NCI-H524 treated with DMSO at 0.1 percent for 48 hours (cell line): Measurements from ENCODE around the gene SRGAP1.
"Not testable (repeated sequence)": the region's sequence is repeated elsewhere in the genome, so short reads cannot be mapped to it uniquely, and the experiment has no call there.

Source experiments
- DNase-seq: peaks from one replicate; lab custom pipeline; 2025; lab: John Stamatoyannopoulos, UW

Gene SRGAP1

GRCh38 chr12:64007853-64008252 is 163.4 kb downstream of the SRGAP1 start:
- DNase-seq = no peak

GRCh38 chr12:64008596-64008995 is 164.1 kb downstream of the SRGAP1 start:
- no peak for DNase-seq

GRCh38 chr12:64009321-64010068 is 165.0 kb downstream of the SRGAP1 start:
- no peak for DNase-seq

- no peak for DNase-seq
These were observed 165.7 kb downstream of the SRGAP1 start for GRCh38 chr12:64010069-64010686.

GRCh38 chr12:64016521-64016920 is 172.0 kb downstream of the SRGAP1 start:
- no peak for DNase-seq

- not testable (repeated sequence) for DNase-seq
These were observed 173.6 kb downstream of the SRGAP1 start for GRCh38 chr12:64018116-64018515.

- DNase-seq = no peak
These were observed 174.0 kb downstream of the SRGAP1 start for GRCh38 chr12:64018524-64018923.

GRCh38 chr12:64019101-64019500 is 174.6 kb downstream of the SRGAP1 start:
- no peak for DNase-seq

GRCh38 chr12:64019654-64020053 is 175.2 kb downstream of the SRGAP1 start:
- no peak for DNase-seq

GRCh38 chr12:64025174-64025958 is 180.9 kb downstream of the SRGAP1 start:
- DNase-seq = no peak

GRCh38 chr12:64027311-64027710 is 182.8 kb downstream of the SRGAP1 start:
- DNase-seq = no peak

GRCh38 chr12:64028541-64028940 is 184.0 kb downstream of the SRGAP1 start:
- DNase-seq = no peak

- no peak for DNase-seq
These were observed 184.7 kb downstream of the SRGAP1 start for GRCh38 chr12:64029013-64029857.

GRCh38 chr12:64030155-64030554 is 185.7 kb downstream of the SRGAP1 start:
- no peak for DNase-seq

- not testable (repeated sequence) for DNase-seq
These were observed 189.6 kb downstream of the SRGAP1 start for GRCh38 chr12:64034056-64034455.

- DNase-seq = no peak
These were observed 190.5 kb downstream of the SRGAP1 start for GRCh38 chr12:64034901-64035576.

- no peak for DNase-seq
These were observed 191.9 kb downstream of the SRGAP1 start for GRCh38 chr12:64036414-64036813.

GRCh38 chr12:64039281-64039871 is 194.9 kb downstream of the SRGAP1 start:
- no peak for DNase-seq

- DNase-seq = no peak
These were observed 198.4 kb downstream of the SRGAP1 start for GRCh38 chr12:64042911-64043310.

- no peak for DNase-seq
These were observed 199.7 kb downstream of the SRGAP1 start for GRCh38 chr12:64044191-64044590.

- DNase-seq = no peak
These were observed 206.6 kb downstream of the SRGAP1 start for GRCh38 chr12:64051057-64051456.
